T-helper 9 cell (primary cell): ENCODE measurements around the gene TCF3.

Source experiments
- DNase-seq: peaks from one replicate; pipeline ENCODE4 v3.0.0-alpha.2; 2020

Gene TCF3

DNA sequence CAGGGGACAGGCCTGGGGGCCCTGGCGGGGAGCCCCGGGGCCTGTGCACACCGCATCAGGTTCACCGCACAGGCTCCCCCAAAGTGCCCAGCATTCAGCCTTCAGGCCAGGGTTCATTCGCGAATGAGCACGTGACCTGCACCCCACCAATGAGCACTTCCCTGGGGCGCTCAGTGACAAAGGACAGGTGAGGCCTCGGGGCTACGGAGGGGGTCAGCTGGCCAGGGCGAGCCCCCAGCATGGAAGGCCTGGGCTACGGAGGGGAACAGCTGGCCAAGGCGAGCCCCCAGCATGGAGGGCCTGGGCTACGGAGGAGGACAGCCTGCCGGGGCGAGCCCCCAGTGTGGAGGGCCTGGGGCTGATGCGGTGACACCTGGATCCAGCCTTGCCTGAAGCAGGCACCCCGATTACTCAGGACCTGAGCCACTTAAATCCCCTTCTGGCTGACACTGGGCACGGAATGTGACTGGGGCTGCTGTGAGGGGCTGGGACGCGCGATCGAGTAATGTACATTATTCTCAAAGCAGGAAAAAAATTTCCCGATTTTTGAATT is 23.1 kb downstream of the TCF3 start:
- DNase-seq = no peak

DNA sequence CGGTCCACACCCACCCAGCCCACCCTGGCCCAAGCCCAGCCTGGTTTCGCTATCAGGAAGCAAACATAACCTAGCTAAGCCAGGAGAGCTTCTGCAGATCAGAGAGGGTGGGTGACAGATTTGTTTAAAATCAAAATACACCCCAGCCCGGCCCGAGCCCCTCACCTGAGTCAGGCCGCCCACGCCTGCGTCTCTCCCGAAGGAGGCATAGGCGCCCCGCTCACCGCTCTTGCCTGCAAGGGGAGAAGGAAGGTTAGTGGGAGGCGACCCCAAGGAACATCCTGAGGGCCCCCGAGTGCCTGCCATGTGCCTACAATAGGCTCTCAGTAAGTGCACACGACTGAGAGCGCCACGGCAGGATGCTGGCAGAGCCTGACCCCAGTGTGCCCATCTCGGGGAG is 25.2 kb downstream of the TCF3 start:
- DNase-seq = no peak

DNA sequence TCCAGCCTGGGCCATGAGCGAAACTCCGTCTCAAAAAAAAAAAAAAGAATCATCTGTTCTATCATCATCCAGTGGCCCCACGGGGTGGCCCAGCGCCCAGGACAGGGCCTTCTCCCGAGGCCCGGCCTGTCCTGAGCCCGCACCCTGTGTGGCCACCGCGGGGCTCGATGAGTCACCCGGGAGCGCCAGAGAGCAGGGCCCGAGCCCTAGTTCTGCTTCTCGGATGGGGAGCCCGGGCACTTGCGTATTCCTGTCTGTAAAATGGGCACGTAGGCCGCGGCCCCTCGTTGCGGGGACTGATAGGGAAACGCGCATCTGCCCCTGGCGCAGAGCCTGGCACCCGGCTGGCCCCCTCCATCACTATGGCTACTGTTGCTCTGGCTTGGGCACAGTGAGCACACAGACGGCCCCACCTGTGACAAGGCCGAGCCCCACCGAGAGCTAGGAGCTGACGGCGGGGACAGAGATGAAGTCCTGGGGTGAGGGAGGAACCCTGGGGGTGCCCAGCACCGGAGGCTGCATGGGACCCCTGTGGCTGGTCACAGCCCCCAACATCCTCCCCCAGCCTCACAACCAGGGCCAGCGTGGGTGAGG is 25.9 kb downstream of the TCF3 start:
- no peak for DNase-seq

DNA sequence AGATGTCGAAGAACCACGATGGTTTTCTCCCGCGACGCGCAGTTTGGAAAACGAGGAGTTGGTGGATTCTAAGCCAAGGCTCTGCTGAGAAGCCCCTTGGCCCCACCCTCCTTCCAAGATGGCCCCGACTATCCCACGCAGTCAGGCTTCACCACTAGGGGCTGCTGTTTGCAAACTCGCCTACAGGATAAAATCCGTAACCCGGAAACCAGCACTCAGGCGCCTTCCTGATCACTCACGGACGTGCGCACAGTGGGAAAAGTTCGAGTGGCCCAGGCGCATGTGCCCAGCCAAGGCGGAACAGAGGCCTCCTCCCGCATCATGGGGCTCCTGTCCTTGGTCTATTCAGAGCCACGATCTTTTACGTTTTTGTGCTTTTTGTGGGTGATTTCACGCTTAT is 28.0 kb downstream of the TCF3 start:
- peak; percentile 26 for DNase-seq

DNA sequence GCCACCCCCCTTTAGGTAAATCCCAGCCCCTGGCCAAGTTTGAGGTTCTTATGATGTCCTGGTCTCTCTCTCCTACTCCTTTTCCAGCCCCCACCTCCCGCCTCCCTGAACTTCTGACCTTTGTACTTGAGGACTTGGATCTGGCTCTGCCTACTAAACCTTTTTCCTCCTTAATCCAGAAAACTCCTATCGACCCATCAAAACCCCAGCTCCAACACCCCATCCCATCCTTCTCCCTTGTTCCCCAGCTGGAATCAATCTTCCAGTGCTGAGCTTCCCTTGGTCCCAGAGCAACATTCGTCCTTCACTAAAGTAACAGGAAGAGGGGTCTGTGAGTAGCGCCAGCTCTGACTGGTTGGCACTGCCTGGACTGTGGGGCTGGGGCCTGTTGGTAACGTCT is 29.9 kb downstream of the TCF3 start:
- no peak for DNase-seq

DNA sequence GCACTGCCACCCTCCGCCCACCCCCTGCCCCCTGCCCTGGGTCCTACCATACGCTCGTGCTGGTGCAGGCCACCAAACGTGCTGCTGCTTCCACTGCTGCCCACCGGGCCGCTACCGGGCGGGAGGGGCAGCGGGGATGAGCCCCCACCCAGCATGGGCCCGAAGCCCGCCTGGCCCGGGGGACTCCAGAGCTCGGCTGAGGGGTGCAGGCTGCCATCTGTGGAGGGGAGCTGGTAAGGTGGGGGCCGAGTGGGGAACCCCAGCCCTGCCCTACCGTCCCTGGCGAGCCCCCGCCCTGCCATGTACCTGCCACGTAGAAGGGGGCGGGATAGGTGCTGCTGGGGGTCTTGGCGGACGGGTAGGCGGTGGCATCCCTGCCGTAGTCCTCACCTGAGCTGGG is 30.4 kb downstream of the TCF3 start:
- DNase-seq = no peak

DNA sequence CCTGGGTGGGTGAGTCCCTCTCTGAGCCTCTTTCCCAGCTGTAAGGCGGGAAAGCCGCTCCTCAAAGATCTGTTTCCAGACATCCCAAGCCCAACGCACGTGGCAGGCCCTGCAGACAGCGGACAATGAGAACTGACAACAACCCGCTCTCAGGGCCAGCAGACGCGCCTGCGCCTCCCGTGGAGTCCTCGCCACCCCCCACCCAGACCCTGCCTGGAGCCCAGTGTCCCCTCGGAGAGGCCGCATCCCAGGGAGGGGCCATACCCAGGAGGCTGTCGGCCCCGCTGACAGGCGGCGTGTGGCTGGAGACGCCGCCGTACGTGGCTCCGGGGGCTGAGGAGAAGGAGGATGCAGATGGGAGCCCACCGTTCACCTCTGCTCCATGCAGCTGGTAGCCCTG is 30.8 kb downstream of the TCF3 start:
- DNase-seq = no peak

DNA sequence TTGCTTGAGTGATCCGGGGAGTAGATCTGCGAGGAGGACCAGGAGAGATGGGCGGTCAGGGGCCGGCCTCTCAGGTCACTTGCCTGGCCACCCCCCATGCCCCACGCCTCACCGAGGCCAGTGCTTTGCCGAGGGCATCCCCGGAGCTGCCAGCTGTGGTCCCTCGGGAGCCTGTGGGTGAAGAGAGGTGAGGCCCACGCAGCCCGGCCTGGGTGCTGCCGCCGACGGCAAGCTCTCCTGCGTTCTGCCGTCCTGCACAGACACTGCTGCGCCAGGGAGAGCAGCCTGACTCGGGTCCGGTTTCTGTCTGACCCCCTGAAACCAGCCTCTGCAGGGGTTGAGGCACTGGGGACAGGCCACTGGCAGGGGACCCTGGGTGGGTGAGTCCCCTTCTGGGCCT is 31.4 kb downstream of the TCF3 start:
- DNase-seq = no peak

DNA sequence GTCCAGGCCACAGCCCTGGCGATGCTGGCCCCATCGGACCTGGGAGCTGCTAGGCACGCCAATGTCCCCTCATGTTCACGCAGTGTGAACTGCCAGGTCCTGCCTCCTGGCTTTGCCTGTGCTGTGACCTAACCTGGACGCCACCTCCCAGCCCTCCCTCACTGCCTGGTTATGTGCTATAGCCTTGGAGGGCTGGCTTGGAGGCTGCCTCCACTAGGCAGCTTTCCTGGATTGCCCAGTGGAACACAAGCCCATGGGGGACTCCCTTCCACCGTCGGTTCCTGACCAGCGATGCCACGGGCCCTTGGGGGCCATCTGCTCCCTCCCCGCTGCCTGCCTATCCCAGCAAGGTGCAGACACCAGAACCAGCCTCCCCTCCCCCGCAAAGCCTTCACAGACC is 31.9 kb downstream of the TCF3 start:
- no peak for DNase-seq

DNA sequence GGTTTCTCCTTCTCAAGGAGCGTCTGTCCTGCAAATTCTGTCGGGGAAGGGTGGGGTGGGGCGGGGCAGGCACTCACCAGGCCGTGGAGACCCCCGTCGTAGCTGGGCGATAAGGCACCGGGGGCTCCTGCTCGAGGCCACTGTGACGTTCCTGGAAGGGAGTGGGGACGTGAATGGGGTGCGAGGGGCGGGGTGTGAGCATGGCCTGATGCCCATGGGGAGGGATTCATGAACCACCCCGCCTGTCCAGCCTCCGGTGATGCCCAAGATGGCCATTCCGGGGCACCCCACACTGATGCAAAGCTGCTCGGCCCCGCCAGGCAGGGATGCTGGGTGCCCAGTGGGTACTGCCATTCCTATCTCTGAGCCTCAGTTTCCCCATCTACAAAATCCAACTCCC is 32.7 kb downstream of the TCF3 start:
- no peak for DNase-seq

DNA sequence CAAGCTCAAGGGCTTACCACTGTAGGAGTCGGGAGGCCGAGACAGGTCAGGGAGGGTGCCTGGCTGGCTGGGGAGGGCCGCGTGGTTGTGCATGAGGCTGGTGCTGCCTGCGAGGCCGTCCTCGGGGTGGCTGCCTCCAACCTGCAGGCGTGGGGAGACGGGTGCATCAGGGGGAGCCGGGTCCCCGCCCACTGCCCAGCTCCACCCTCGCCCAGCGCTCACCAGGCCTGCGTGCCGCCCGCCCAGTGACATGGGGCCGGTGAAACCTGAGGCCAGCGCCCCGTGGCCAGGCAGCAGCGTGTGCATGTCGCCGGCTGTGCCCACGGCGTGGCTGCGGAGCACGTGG is 33.3 kb downstream of the TCF3 start:
- no peak for DNase-seq

DNA sequence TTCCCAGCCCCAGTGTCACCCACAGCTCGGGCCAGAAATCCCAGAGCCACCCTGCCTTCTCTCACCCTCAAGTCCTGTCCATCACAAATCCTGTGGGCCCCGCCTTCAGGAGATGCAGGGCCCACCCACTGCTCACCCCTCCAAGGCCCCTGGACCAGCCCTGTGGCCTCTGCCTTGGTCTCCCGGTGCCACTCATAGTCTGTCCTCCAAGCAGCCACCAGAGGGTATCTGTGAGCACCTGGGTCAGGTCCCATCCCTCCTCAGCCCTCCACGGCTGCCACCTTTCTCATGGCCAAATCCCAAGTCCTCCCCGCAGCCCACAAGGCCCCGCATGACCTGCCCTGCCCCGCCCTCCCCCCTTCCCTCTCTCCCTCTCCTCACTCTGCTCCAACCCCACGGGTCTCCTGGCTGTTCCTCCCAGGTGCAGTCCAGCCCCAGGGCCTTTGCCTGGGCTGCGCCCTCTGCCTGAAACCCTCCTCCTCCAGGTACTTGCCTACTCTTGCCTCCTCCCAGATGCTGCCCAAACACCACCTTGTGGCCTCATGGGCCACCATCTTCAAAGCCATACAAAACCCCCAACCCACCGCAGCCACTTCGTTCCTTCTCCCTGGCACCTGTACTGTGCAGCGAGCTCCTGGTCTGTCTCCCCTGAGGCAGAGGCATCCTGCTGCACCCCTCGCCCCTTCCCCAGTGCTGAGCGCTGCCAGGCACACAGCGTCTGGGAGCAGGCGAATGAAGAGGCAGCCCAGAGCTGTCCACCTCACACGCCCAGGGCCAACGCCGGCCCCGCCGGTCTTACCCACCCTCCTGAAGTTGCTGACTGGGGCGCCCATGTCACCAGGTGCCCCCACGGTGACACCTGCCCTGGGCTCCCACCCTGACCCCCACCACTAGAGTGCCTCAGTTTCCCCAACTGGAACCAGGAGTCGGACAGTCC is 34.0 kb downstream of the TCF3 start:
- no peak for DNase-seq

DNA sequence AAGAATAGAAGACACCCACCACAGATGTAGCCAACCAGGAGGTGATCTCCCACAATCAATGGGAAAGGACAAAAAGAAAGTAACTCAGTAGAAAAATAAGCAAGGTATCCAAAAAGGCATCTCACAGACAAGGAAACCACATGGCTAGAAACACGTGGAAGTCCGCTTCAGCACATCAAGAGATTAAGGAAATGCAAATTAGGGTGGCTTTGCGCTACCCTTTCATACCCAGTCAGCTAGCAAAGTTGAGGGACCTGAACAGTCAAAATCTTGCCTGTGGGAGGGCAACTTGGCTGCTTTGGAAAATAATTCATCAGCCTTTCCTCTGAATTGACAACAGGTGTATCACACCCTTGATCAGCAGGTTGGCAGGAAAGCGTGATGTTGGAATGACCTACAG is 35.5 kb downstream of the TCF3 start:
- DNase-seq = no peak

DNA sequence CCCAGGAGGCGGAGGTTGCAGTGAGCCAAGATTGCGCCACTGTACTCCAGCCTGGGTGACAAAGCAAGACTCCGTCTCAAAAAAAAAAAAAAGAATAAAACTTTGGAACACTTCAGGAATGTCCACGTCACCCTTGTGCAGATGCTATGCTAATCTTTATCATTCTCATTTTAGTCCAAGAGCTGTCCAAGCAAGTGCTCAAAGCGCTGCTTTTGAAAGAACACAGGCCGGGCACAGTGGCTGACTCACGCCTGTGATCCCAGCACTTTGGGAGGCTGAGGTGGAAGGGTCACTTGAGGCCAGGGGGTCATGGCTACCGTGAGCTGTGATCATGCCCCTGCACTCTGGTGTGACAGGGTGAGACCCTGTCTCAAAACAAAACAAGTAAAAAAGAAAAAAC is 36.0 kb downstream of the TCF3 start:
- DNase-seq = no peak

DNA sequence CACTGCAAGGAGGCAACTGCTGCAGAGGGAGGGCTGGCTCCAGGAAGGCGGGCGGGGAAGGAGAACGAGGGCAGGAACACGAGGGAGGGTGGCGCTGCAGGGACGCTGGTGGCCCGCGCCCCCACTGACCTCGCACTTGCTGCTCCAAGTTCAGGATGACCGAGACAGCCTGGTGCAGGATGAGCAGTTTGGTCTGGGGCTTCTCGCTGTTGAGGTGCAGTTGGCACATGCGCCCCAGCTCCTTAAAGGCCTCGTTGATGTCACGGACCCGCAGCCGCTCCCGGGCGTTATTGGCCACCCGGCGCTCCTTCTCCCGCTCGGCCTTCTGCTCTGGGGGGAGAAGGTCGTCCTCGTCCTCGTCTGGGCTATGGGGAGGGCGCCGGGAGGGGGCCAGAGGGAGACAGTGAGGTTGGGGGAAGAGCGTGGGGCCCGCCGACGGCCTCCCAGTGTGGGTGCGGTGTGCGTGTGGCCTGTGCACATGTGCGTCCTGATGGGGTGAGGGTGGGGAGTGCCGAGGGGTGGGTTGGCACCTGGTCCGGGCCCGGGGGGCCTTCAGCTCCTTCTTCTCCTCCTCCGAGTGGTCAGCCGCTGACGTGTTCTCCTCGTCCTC is 37.2 kb downstream of the TCF3 start:
- no peak for DNase-seq

DNA sequence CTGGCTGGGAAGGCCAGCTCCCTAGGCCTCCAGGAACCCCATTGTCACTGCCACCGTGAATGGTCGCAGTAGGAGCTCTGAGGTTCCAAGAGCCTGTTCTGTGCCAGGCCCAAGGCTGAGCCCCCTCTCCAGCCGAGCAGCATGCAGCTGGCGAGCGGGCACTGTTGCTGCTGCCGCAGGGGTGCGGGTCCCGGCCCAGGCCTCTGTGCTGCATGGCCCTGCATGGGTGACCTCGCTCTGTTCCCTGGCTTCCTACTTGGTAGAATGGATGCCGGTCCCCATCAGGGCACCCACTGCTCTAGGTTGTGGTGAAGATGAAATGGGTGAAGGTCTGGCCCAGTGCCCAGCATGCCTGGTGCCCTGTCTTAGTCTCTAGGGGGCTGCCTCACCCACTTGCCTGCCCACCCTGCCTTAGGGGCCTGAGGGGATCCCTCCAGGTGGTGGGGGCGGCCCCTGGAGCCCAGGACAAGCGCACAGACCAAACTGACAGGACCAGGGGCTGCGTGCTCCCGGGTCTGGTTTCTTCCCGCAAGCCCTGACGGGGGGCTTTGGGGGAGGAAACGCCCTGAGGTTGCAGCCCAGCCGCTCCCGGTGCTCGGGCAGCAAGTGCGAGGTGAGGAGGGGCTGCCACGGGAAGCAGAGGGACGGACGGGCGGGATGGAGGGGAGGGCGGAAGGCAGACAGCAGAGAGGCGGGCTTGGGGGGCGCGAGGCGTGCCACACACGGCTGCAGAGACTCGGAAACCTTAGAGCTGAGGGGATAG is 38.4 kb downstream of the TCF3 start:
- no peak for DNase-seq

DNA sequence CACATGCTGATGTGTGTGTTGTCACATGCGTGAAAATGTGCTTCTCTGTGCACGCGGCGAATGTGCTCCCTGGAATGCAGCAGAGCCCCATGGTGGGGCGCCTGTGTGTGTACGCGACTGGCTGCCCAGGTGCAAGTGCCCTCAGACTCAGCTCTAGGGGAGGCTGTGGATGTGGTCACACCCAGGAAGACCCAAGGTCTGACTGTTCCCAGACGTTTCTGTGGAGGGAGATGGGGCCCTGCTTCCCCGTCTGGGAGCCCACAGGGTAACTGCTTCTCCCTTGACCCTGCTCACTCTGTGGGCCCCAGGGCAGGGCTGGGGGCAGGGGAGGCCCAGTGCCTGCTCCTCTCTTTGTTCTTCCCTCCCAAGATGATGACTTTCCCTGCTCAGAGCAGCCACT is 39.3 kb downstream of the TCF3 start:
- no peak for DNase-seq

DNA sequence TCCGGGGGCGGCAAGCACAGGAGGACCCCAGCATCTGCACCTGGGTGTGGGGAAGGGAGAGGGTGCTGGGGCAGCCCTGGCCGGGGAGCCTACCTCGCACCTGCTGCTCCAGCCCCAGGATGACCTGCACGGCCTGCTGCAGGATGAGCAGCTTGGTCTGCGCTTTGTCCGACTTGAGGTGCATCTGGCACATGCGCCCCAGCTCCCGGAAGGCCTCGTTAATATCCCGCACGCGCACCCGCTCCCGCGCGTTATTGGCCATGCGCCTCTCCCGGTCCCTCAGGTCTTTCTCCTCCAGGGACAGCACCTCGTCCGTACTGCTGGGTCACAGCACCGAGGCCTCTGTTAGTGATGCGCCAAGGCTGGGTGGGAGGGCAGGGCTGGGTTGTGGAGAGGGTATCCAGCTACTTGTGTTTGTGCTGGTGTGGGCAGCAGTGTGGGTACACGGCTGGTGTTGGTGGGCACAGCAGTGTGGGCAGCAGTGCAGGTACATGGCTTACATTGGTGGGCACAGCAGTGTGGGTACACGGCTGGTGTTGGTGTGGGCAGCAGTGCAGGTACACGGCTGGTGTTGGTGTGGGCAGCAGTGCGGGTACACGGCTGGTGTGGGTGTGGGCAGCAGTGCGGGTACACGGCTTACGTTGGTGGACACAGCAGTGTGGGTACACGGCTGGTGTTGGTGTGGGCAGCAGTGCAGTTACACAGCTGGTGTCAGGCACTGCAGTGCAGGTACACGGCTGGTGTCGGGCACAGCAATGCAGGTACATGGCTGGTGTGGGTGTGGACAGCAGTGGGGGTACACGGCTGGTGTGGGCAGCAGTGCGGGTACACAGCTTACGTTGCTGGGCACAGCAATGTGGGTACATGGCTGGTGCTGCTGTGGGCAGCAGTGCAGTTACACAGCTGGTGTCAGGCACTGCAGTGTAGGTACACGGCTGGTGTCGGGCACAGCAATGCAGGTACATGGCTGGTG is 40.0 kb downstream of the TCF3 start:
- no peak for DNase-seq

DNA sequence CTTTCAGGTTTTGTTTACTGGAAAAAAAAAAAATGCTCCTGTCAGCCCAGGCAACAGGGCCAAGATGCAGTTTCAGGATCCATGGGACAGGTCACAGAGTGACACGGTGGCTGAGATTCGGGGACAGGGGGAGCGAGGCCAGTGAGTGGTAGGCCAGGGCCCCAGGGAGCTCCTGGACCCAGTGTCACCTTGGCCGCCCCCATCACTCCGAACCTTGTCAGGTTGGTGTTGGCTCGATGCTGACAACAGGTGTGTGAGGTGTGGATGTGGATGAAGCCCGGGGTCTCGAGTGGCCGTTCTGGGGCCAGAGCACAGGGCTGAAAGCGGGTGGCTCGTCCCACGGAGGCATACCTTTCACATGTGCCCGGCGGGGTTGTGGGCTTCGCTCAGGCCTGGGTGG is 41.1 kb downstream of the TCF3 start:
- DNase-seq = no peak

DNA sequence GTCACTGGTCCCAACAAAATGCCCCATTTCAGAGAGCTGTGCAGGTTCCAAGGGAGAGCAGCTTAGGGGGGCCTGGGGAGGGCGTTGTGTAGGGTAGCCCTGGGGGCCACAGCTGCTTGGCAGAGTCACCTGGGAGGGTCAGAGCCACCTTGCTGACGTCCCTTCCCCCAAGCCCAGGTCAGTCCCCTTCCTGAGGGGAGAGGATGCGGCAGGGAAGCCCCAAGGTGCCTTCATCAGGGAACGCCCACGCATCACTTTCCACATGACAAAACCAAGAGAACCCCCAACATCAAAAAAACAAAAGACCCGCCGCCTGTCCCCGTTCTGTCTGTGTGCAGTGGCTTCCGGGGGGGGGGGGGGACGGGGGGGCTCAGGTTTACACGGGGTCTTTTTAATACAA is 41.8 kb downstream of the TCF3 start:
- DNase-seq = no peak

DNA sequence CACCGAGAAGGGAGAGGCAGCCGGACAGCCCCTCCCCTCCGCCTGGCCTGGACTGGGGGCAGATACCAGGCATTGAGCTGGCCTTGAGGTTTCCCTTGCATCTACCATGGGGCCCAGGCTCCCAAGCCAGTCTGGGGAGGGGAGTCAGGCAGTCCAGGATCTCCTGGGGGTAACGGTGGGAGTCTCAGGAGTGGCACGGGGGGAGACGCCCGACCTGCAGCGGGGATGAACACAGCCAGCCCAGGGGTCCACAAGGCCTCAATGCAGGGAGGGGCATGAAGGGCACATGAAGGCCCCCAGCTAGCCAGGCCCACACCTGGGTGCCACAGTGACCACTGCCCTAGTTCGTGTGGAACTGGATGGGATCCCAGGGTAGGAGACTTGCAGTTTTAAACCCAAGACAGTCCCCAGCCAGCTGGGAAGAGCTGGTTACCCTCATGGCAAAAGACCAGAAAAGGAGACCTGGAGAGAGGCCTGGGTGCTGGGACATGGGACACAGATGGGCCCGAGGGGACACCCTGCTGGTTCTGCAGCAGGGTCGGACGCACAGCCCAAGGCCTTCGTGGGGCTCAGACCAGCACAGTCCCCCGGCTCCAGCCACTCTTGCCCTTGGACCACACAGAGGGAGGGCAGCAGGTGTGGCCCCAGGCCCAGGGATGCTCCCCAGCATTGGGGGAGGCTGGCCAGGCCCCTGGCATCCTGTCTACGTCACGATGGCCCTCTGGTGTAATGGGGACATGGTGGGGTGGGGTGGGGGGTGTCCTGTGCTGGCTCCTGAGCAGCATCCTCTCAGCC is 42.5 kb downstream of the TCF3 start:
- DNase-seq = no peak
